Smooth muscle cell (in vitro differentiated cells): ENCODE measurements around the gene CPS1. TPM values are rescaled to one million over a fixed set of nuclear protein-coding genes. Genes with fewer than 3 reads are reported as not detected.

ENCODE experiments used
- DNase-seq: peaks from one replicate; lab custom pipeline; 2025; ENCODE audit not compliant: unreplicated experiment; lab: John Stamatoyannopoulos, UW
- H2AFZ ChIP-seq: fragments of 200-600 bp; sonication (generic); 2 replicates; pipeline ENCODE4 v1.6.0; 2016; ENCODE audit warnings: antibody characterized with exemption, low read depth, mild to moderate bottlenecking
- H3F3A ChIP-seq: fragments of 200-600 bp; sonication (generic); 2 replicates; pipeline ENCODE4 v1.6.0; 2017; ENCODE audit warnings: antibody characterized with exemption, low read depth
- H3K27ac ChIP-seq: fragments of 200-600 bp; sonication (generic); 2 replicates; pipeline ENCODE4 v1.5.1; 2016; ENCODE audit warnings: low read depth, mild to moderate bottlenecking
- H3K27me3 ChIP-seq: fragments of 200-600 bp; sonication (generic); 2 replicates; pipeline ENCODE4 v1.6.1; 2016; ENCODE audit warnings: low read depth, mild to moderate bottlenecking
- H3K36me3 ChIP-seq: fragments of 200-600 bp; sonication (generic); 2 replicates; pipeline ENCODE4 v1.5.1; 2016; ENCODE audit warnings: low read depth
- H3K4me1 ChIP-seq: fragments of 200-600 bp; sonication (generic); 2 replicates; pipeline ENCODE4 v1.5.1; 2016; ENCODE audit warnings: low read depth
- H3K4me2 ChIP-seq: fragments of 200-600 bp; sonication (generic); 2 replicates; pipeline ENCODE4 v1.6.0; 2016; ENCODE audit warnings: mild to moderate bottlenecking
- H3K4me3 ChIP-seq: fragments of 200-600 bp; sonication (generic); 2 replicates; pipeline ENCODE4 v1.5.1; 2016; ENCODE audit warnings: mild to moderate bottlenecking
- H3K79me2 ChIP-seq: fragments of 200-600 bp; sonication (generic); 2 replicates; pipeline ENCODE4 v1.6.0; 2016; ENCODE audit warnings: low read depth, mild to moderate bottlenecking
- H3K9ac ChIP-seq: fragments of 200-600 bp; sonication (generic); 2 replicates; pipeline ENCODE4 v1.6.0; 2016; ENCODE audit warnings: low read depth
- H3K9me3 ChIP-seq: fragments of 200-600 bp; sonication (generic); replicated peaks from 2 replicates; pipeline ENCODE4 v1.5.1; 2016; ENCODE audit warnings: low read depth
- H4K20me1 ChIP-seq: fragments of 200-600 bp; sonication (generic); 2 replicates; pipeline ENCODE4 v1.6.0; 2016; ENCODE audit warnings: low read depth
- CTCF ChIP-seq: fragments of 200-600 bp; sonication (generic); IDR thresholded peaks from 2 replicates; pipeline ENCODE4 v1.5.1; 2017; ENCODE audit warnings: borderline replicate concordance, mild to moderate bottlenecking, antibody characterized with exemption; ENCODE audit not compliant: insufficient read depth, poor library complexity, severe bottlenecking
- WGBS: methylation state at CpG from one replicate; pipeline ENCODE4 v1.1.7; 2016; ENCODE audit warnings: low lambda C conversion rate; 5-methylcytosine and 5-hydroxymethylcytosine counted together
- polyA plus RNA-seq: library from polyadenylated mRNA; unstranded; fragments of >200 nt; fragmentation: Nextera tagmentation; extraction: Ambion mirVana; gene quantifications from 2 replicates; pipeline ENCODE4 v1.2.1, GENCODE V29; 2016
- total RNA-seq: library from RNA; depleted of rRNA; stranded (reverse); fragments of >200 nt; gene quantifications from 2 replicates; pipeline ENCODE4 v1.2.3, GENCODE V29; 2014

Gene CPS1
- total and polyA plus RNA-seq, 2 experiments from 2014 or later, result 0.63 to 8.3 TPM

GRCh38 chr2:210522399-210522798 is 34.0 kb upstream of the CPS1 start:
- H3K36me3 ChIP-seq, result no peaks in the 10 kb centered on the region
- H2AFZ ChIP-seq, result no peak overlapping the region
- H3K27ac ChIP-seq, result no peak overlapping the region
- no peak for TF ChIP-seq CTCF
- no peaks in the 10 kb centered on the region for H3F3A ChIP-seq
- no peak overlapping the region for H3K9ac ChIP-seq
- H4K20me1 ChIP-seq, result no peaks in the 10 kb centered on the region
- no peaks in the 10 kb centered on the region for H3K4me1 ChIP-seq
- no peak for DNase-seq
- H3K9me3 ChIP-seq, result no peaks in the 10 kb centered on the region
- H3K79me2 ChIP-seq, result no peaks in the 10 kb centered on the region
- H3K27me3 ChIP-seq, result no peaks in the 10 kb centered on the region
- no peak overlapping the region for H3K4me2 ChIP-seq
- no peak overlapping the region for H3K4me3 ChIP-seq

GRCh38 chr2:210523650-210524289 is 32.6 kb upstream of the CPS1 start:
- H3K36me3 ChIP-seq, result no peaks in the 10 kb centered on the region
- no peak overlapping the region for H3K27ac ChIP-seq
- H3K9me3 ChIP-seq, result no peaks in the 10 kb centered on the region
- H3K4me2 ChIP-seq, result no peak overlapping the region
- DNase-seq, result no peak
- no peak overlapping the region for H3K4me3 ChIP-seq
- H3K27me3 ChIP-seq, result no peaks in the 10 kb centered on the region
- no peak overlapping the region for H2AFZ ChIP-seq
- H4K20me1 ChIP-seq, result no peaks in the 10 kb centered on the region
- no peak for TF ChIP-seq CTCF
- H3K9ac ChIP-seq, result no peak overlapping the region
- no peaks in the 10 kb centered on the region for H3K79me2 ChIP-seq
- WGBS, result 96% methylated on average over 4 of the region's 4 CpGs
- no peaks in the 10 kb centered on the region for H3K4me1 ChIP-seq
- H3F3A ChIP-seq, result no peaks in the 10 kb centered on the region

GRCh38 chr2:210524533-210524932 is 31.9 kb upstream of the CPS1 start:
- Histone ChIP-seq H3K4me2 (no peak overlapping the region), H3K9me3 (no peaks in the 10 kb centered on the region), H3K9ac (no peak overlapping the region), H3K4me1 (no peaks in the 10 kb centered on the region), H3K27ac (no peak overlapping the region), H3K79me2 (no peaks in the 10 kb centered on the region), H3K4me3 (no peak overlapping the region), H4K20me1 (no peaks in the 10 kb centered on the region), H3K36me3 (no peaks in the 10 kb centered on the region), H2AFZ (no peak overlapping the region), H3F3A (no peaks in the 10 kb centered on the region), H3K27me3 (no peaks in the 10 kb centered on the region)
- no peak for DNase-seq
- no peak for TF ChIP-seq CTCF

- no peak for DNase-seq
- H3K27ac ChIP-seq, result no peak overlapping the region
- no peaks in the 10 kb centered on the region for H4K20me1 ChIP-seq
- H3K9me3 ChIP-seq, result no peaks in the 10 kb centered on the region
- no peak for TF ChIP-seq CTCF
- H3K4me2 ChIP-seq, result no peak overlapping the region
- no peaks in the 10 kb centered on the region for H3K4me1 ChIP-seq
- H3F3A ChIP-seq, result no peaks in the 10 kb centered on the region
- H2AFZ ChIP-seq, result no peak overlapping the region
- no peak overlapping the region for H3K9ac ChIP-seq
- H3K79me2 ChIP-seq, result no peaks in the 10 kb centered on the region
- H3K27me3 ChIP-seq, result no peaks in the 10 kb centered on the region
- no peak overlapping the region for H3K4me3 ChIP-seq
- no peaks in the 10 kb centered on the region for H3K36me3 ChIP-seq
These were observed 29.1 kb upstream of the CPS1 start for GRCh38 chr2:210527286-210527685.
